ENCODE data around the gene FZD4. TPM values are rescaled to one million over a fixed set of nuclear protein-coding genes. Genes with fewer than 3 reads are reported as not detected.

Gene FZD4
- polyA plus RNA-seq, 1 donor from 2014 or later, result 0.76 TPM

- no peak overlapping the region for H3K9ac ChIP-seq (ENCODE audit: low read length)
- no peaks in the 10 kb centered on the region for H3K9me2 ChIP-seq (ENCODE audit: insufficient read depth, low read length)
- no peak overlapping the region for H3K27ac ChIP-seq (ENCODE audit: low read length)
- no peaks in the 10 kb centered on the region for H4K20me1 ChIP-seq (ENCODE audit: insufficient read depth)
- no peaks in the 10 kb centered on the region for H3F3A ChIP-seq (ENCODE audit: insufficient read depth, low read length, poor library complexity, severe bottlenecking)
- H3K27me3 ChIP-seq (ENCODE audit: insufficient read depth, low read depth, low read length), result no peaks in the 10 kb centered on the region
- no peaks in the 10 kb centered on the region for H3K36me3 ChIP-seq (ENCODE audit: insufficient read depth, low read length)
- TF ChIP-seq SMC3 (conservative IDR thresholded peaks at IDR 0.05; ENCODE audit: poor library complexity) (no peak), MXI1 (conservative IDR thresholded peaks at IDR 0.05; ENCODE audit: poor library complexity, severe bottlenecking) (no peak), CTCF (IDR thresholded peaks at IDR 0.05; ENCODE audit: poor library complexity, severe bottlenecking) (no peak), POLR2AphosphoS5 (IDR thresholded peaks at IDR 0.05) (no peak), REST (IDR thresholded peaks at IDR 0.05; ENCODE audit: borderline replicate concordance) (no peak), RAD21 (conservative IDR thresholded peaks at IDR 0.05) (no peak), TAF1 (IDR thresholded peaks at IDR 0.05; ENCODE audit: low read depth) (no peak), EZH2 (IDR thresholded peaks at IDR 0.05; ENCODE audit: borderline replicate concordance, insufficient read depth, low read length, poor library complexity, severe bottlenecking) (no peak), EP300 (conservative IDR thresholded peaks at IDR 0.05; ENCODE audit: poor library complexity, severe bottlenecking) (no peak)
- no peak overlapping the region for H2AFZ ChIP-seq (ENCODE audit: low read depth, low read length)
- no peaks in the 10 kb centered on the region for H3K9me3 ChIP-seq (ENCODE audit: low read length)
- H3K79me2 ChIP-seq (replicated peaks; ENCODE audit: insufficient read depth, low read length), result no peaks in the 10 kb centered on the region
- no peak overlapping the region for H3K4me2 ChIP-seq (ENCODE audit: low read length)
- H3K4me3 ChIP-seq (ENCODE audit: low read length), result no peak overlapping the region
These were observed 44.9 kb upstream of the FZD4 start for GRCh38 chr11:86999859-87000753.

- TF ChIP-seq POLR2AphosphoS5 (IDR thresholded peaks at IDR 0.05) (no peak), EP300 (conservative IDR thresholded peaks at IDR 0.05; ENCODE audit: poor library complexity, severe bottlenecking) (no peak), RAD21 (conservative IDR thresholded peaks at IDR 0.05) (no peak), EZH2 (IDR thresholded peaks at IDR 0.05; ENCODE audit: borderline replicate concordance, insufficient read depth, low read length, poor library complexity, severe bottlenecking) (no peak), TAF1 (IDR thresholded peaks at IDR 0.05; ENCODE audit: low read depth) (no peak), MXI1 (conservative IDR thresholded peaks at IDR 0.05; ENCODE audit: poor library complexity, severe bottlenecking) (no peak), SMC3 (conservative IDR thresholded peaks at IDR 0.05; ENCODE audit: poor library complexity) (no peak)
- H3K27ac ChIP-seq (ENCODE audit: low read length), result no peak overlapping the region
- no peaks in the 10 kb centered on the region for H3K9me3 ChIP-seq (ENCODE audit: low read length)
- no peaks in the 10 kb centered on the region for H3K27me3 ChIP-seq (ENCODE audit: insufficient read depth, low read depth, low read length)
- no peaks in the 10 kb centered on the region for H3K36me3 ChIP-seq (ENCODE audit: insufficient read depth, low read length)
- H3K9ac ChIP-seq (ENCODE audit: low read length), result no peak overlapping the region
- no peak overlapping the region for H3K4me3 ChIP-seq (ENCODE audit: low read length)
- no peak overlapping the region for H2AFZ ChIP-seq (ENCODE audit: low read depth, low read length)
- H3K4me2 ChIP-seq (ENCODE audit: low read length), result no peak overlapping the region
- no peaks in the 10 kb centered on the region for H3F3A ChIP-seq (ENCODE audit: insufficient read depth, low read length, poor library complexity, severe bottlenecking)
- no peaks in the 10 kb centered on the region for H4K20me1 ChIP-seq (ENCODE audit: insufficient read depth)
- H3K79me2 ChIP-seq (replicated peaks; ENCODE audit: insufficient read depth, low read length), result no peaks in the 10 kb centered on the region
- H3K9me2 ChIP-seq (ENCODE audit: insufficient read depth, low read length), result no peaks in the 10 kb centered on the region
These were observed 44.2 kb upstream of the FZD4 start for GRCh38 chr11:86999388-86999787.
